ENCODE results near the gene CFAP74. TPM values are rescaled to one million over a fixed set of nuclear protein-coding genes. Genes with fewer than 3 reads are reported as not detected.

Gene CFAP74
- total RNA-seq, 1 experiment from 2014 or later = not detected

DNA sequence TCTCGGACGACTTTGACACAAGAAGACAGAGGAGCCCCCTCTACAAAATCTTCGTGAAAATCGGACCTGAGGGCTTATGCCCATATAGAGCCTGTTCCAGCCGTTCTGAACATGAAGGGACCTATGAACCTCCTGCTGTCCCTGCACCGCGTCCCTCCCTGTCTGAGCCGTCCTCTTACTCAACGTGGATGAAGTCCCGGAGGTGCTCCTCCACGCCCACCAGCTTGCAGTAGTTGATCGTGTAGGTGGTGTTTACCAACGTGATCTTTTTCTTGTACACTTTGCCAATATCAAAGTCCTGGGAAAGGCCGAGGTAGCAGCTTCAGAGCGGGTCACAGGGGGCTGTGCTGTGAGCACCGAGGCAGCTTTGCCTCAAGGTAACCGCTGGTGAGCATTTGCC lies 40.0 kb downstream of the CFAP74 start:
- no peak overlapping the region for H3K27ac ChIP-seq
- H3K27me3 ChIP-seq = peaks cover 49% of the 10 kb centered on the region
- H3K9me3 ChIP-seq (replicated peaks) = no peaks in the 10 kb centered on the region
- peaks cover 3% of the 10 kb centered on the region; the same call in 1 of the 2 replicates for H3K4me1 ChIP-seq
- DNase-seq = no peak
- no peak overlapping the region for H3K4me3 ChIP-seq
- H3K36me3 ChIP-seq = no peaks in the 10 kb centered on the region

DNA sequence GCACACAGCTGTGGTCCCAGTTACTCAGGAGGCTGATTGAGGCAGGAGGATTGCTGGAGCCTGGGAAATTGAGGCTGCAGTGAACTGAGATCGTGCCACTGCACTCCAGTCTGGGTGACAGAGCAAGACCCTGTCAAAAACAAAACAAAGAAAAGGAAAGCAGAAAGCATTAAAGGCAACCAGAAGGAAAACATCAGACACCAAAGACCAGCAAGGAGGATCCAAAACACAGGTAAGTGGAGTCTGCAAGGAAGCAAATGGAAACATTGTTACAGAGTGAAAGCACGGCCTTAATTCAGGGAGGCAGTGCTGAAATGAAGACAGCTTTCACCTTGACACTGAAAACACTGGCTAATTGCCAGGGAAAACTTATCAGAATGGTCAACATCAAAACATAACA lies 40.8 kb downstream of the CFAP74 start:
- Histone ChIP-seq H3K36me3 (no peaks in the 10 kb centered on the region), H3K4me3 (no peak overlapping the region), H3K9me3 (replicated peaks) (no peaks in the 10 kb centered on the region), H3K27me3 (peaks cover 53% of the 10 kb centered on the region), H3K27ac (no peak overlapping the region), H3K4me1 (peaks cover 3% of the 10 kb centered on the region; the same call in 1 of the 2 replicates)
- DNase-seq = no peak

DNA sequence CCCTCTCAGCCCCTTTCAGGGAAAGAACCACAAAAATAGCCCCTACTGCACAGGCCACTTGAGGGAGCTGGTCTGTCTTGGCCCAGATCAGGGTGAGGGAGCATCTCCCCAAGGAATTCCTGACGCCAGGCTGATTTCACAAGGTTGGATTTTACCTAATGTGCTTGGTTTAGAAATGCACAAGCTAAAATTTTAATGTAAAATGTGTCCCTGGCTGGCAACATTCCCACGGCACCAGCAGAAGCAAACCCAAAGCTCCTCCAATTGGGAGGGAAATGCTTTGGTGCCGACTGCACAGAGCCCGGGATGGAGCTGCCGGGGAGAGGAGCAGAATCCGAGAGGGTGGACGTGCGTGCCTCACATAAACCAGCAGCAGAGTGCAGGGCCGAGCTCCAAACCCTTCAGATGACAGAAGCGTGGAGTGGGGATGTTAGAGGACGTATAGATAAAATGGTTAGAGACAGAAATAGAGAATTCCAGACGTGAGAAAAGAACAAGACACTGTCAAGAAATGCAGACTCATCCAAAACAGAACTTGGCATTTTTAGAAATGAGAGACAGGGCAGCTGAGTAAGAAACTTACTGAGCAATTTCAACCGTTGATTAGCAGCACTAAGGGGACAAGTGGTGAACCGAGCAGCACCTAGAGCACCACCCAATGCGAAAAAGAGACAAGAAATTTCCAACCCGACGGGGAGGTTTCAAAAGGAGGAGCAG lies 42.9 kb downstream of the CFAP74 start:
- Histone ChIP-seq H3K4me3 (no peak overlapping the region), H3K4me1 (peaks cover 3% of the 10 kb centered on the region; the same call in 1 of the 2 replicates), H3K27ac (no peak overlapping the region), H3K27me3 (peaks cover 49% of the 10 kb centered on the region), H3K9me3 (replicated peaks) (no peaks in the 10 kb centered on the region), H3K36me3 (no peaks in the 10 kb centered on the region)
- no peak for DNase-seq

DNA sequence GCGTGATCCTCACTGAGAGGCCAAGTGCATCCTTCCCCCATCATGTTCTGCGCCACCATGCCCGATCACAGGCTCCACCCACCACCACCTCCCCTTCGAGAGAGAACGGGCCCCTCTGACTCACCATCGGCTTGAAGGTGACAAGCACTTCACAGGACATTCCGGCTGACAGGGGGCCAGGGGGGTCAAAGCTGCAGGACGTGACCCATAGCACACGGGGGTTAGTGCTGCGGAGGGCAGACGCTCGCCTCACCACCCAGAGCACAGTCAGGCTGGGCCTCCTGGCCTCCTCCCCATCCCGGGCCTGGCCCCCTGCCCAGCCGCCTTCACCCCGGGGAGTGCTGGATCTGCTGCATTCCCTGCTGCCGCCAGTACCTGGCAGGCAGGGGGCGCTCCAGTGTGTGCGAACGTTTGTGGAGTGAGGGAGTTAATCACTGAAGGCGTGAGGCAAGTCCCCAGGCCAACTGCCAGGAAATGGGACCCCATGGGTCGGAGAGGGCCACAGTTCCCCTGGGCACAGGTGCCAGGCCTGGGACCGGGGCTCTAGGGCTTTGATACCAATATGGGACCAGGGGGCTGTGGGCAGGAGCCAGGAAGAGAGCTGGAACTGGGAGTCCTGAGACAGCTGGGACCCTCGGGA lies 43.6 kb downstream of the CFAP74 start:
- Histone ChIP-seq H3K27ac (no peak overlapping the region), H3K4me1 (peaks cover 3% of the 10 kb centered on the region; the same call in 1 of the 2 replicates), H3K9me3 (replicated peaks) (no peaks in the 10 kb centered on the region), H3K27me3 (peaks cover 42% of the 10 kb centered on the region), H3K36me3 (no peaks in the 10 kb centered on the region), H3K4me3 (no peak overlapping the region)
- peak; percentile 89 to 93 for DNase-seq

DNA sequence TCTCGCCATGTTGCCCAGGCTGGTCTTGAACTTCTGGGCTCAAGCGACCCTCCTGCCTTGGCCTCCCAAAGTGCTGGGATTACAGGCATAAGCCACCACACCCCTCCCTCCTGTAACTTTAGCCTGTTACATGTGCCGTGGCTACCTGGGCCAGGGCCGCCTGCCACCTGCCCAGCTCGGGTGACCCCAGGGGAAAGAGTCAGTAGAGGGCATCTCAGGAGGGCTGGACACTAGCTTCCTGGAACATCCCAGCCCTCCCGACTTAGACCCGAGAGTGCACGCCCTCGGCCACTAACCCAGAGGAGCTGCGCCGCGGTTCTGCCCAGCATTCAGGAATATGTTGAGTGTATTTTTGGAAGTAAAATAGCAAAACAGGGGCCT lies 44.1 kb downstream of the CFAP74 start:
- DNase-seq = no peak
- Histone ChIP-seq H3K27ac (no peak overlapping the region), H3K4me1 (peaks cover 3% of the 10 kb centered on the region; the same call in 1 of the 2 replicates), H3K27me3 (peaks cover 37% of the 10 kb centered on the region), H3K4me3 (no peak overlapping the region), H3K36me3 (no peaks in the 10 kb centered on the region), H3K9me3 (replicated peaks) (no peaks in the 10 kb centered on the region)

DNA sequence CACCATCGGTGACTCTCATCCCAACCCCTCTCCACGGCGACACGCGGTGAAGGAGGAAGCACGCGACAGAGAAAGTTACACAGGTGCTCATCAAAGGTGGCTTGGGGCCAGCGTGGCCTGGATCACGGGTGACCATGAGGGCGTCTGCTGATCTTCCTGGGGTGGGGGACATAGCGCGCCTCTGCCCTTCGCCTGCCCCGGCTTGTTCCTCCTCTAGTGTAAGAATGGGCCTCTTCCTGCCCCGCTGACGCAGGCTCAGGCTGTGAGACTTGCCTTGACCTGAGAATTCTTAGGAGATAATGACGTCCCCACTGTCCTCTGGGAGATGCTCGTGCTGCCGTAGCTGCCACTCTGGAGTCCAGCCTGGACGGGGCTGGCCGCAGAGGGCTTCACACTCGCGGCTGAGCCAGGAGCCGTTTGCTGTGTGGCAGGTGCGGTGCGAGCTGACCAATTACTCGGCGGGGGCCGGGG lies 45.5 kb downstream of the CFAP74 start:
- no peaks in the 10 kb centered on the region for H3K9me3 ChIP-seq (replicated peaks)

DNA sequence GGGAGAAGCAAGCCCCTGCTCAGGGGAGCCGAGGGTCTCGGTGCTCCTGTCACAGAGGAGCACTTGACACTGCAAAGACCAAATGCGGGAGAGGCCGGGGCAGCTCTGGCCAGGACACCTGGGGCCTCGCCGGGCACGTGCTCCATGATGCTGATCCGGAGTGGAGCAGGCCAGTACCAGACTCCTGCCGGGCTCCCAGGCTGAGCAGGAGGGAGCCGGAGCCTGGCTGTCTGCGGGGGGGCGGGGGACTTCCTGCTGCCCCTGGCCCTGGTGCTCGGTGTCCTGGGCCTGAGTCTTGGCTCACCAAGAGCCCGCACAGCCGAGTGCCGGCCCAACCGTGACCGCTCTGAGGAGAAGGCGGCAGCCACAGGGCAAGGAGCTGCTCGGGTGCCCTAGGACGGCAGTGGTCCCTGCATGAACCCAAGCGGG lies 46.0 kb downstream of the CFAP74 start:
- DNase-seq = peak in 1 of 2 experiments; percentile 3
- Histone ChIP-seq H3K9me3 (replicated peaks) (no peaks in the 10 kb centered on the region), H3K36me3 (no peaks in the 10 kb centered on the region), H3K4me3 (no peak overlapping the region), H3K27me3 (peaks cover 30% of the 10 kb centered on the region), H3K4me1 (peaks cover 3% of the 10 kb centered on the region; the same call in 1 of the 2 replicates), H3K27ac (no peak overlapping the region)

More for the DNA sequence above, 45.5 kb downstream of the CFAP74 start:
- H3K27me3 ChIP-seq = peaks cover 35% of the 10 kb centered on the region
- peaks cover 3% of the 10 kb centered on the region; the same call in 1 of the 2 replicates for H3K4me1 ChIP-seq
- no peak for DNase-seq
- H3K36me3 ChIP-seq = no peaks in the 10 kb centered on the region
- no peak overlapping the region for H3K27ac ChIP-seq
- no peak overlapping the region for H3K4me3 ChIP-seq

DNA sequence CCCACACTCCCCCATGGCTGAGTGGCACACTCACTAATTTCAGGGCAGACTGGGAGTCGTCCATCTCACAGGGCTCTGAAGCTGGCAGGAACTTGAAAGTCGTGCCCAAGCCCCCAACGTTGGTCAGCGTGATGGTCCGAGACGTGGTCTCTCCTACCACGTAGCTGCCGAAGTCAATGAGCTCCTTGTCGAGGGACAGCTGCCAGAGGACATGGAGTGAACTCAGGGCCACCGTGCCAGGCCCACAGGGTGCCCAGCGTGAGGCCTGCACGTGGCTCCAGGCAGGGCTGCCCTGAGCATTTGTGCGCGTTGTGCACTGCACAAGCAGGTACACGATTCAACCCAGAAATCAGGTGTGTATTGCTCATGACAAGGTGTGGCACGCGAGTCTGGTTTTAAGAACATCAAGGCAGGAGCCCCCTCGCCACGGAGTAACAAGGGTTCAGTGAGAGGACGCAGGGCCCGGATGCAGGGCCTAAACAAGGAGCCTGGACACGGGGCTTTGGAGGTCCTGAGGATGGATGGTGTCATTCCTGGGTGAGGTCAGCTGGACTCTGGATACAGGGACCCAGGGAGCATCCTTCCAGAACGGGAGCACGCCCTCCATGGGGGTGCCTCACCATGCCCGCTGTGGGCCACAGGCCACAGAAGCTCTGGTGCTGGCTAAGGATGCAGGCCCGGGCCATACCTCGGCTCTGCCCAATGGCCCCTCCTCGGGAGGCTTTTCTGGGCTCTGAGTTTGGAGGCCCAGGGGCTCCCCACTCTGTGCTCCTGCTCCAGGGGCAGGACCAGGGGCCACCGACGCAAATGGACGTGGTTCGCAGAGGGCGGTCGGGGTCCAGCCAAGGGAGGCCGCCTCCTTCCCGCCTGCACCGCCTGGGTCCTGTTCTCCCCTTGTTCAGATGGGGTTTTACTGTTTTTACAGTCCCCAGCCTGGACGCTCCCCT lies 46.7 kb downstream of the CFAP74 start:
- no peak overlapping the region for H3K4me3 ChIP-seq
- H3K36me3 ChIP-seq = no peaks in the 10 kb centered on the region
- DNase-seq = peak in 1 of 2 experiments; percentile 6
- peaks cover 3% of the 10 kb centered on the region; the same call in 1 of the 2 replicates for H3K4me1 ChIP-seq
- H3K27me3 ChIP-seq = peaks cover 27% of the 10 kb centered on the region
- H3K27ac ChIP-seq = no peak overlapping the region
- no peaks in the 10 kb centered on the region for H3K9me3 ChIP-seq (replicated peaks)

DNA sequence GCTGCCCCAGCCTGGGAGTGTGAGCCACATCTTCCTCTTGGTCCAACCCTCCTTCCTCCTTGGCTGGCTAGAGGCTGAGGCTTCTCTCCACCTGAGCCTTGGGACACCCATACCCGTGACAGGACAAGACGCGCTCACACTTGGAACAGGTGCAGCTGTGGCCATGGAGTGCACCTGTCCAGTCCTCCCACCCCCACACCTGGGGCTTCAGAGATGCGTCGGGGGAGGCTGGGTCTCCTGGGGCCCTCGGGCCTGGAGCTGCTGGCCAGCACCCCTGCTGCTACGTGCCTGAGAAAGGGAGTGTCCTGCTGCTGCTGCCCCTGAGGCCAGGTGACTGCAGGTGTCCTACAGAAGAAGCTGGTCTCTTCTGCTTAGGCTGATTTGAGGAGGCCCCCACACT lies 47.5 kb downstream of the CFAP74 start:
- no peak for DNase-seq
- peaks cover 22% of the 10 kb centered on the region for H3K27me3 ChIP-seq

DNA sequence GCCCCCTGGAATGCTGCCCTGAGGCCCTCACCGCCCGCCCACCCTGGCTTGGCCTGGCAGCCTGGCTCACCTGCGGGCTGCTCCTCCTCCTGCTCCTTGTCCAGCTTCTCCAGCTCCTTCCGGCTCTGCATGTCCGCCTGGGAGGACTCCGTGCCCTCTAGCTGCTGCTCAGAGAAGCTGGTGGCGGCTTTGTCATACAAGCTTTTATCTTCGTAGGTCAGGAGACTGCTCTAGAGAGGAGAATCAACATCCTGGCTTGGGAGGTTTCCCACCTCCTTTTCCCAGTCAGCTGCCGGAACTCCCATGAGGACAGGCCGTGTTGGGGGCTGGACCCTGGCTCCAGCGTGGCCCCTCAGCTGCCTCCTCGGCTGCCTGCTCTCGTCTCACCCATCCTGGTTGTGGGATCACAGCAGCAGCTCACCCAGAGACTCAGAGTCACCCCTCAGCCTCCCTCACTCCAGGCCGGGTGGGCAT lies 47.9 kb downstream of the CFAP74 start:
- H3K4me1 ChIP-seq = peaks cover 3% of the 10 kb centered on the region; the same call in 1 of the 2 replicates
- H3K27me3 ChIP-seq = peaks cover 17% of the 10 kb centered on the region
- no peaks in the 10 kb centered on the region for H3K36me3 ChIP-seq
- no peak overlapping the region for H3K27ac ChIP-seq
- no peak overlapping the region for H3K4me3 ChIP-seq
- peaks cover 1% of the 10 kb centered on the region; the same call in 1 of the 2 replicates for H3K9me3 ChIP-seq (replicated peaks)
- DNase-seq = no peak

More for the DNA sequence above, 47.5 kb downstream of the CFAP74 start:
- H3K4me1 ChIP-seq = peaks cover 3% of the 10 kb centered on the region; the same call in 1 of the 2 replicates
- no peaks in the 10 kb centered on the region for H3K36me3 ChIP-seq
- no peaks in the 10 kb centered on the region for H3K9me3 ChIP-seq (replicated peaks)
- no peak overlapping the region for H3K4me3 ChIP-seq
- no peak overlapping the region for H3K27ac ChIP-seq

DNA sequence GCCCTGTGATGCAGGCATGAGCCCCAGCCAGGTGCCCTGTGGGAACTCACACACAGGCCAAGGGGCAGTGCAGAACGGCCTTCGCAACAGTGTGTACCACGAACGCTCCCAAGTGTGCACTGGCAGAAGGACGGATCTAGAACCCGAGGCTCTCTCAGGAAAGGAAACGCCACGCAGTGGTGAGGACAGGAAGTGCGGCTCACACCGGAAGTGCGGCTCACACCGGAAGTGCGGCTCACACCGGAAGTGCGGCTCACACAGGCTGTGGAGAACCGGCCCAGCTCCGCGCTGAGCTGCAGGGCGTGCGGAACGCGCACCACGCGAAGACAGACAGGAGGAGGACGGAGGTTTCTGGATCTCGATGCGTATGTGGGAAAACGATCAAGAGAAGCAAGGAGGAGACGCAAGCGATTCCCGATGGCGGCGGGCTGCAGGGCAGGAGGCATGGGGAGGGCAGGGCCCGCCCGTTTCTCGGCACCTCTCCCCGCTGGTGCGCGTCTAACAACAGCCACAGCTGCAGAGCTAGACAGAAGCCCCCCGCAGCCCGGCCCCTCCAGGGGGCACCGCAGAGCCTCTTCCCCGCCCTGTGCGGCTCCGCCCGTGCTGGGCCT lies 48.6 kb downstream of the CFAP74 start:
- no peak overlapping the region for H3K4me3 ChIP-seq
- no peaks in the 10 kb centered on the region for H3K36me3 ChIP-seq
- peaks cover 15% of the 10 kb centered on the region for H3K27me3 ChIP-seq

DNA sequence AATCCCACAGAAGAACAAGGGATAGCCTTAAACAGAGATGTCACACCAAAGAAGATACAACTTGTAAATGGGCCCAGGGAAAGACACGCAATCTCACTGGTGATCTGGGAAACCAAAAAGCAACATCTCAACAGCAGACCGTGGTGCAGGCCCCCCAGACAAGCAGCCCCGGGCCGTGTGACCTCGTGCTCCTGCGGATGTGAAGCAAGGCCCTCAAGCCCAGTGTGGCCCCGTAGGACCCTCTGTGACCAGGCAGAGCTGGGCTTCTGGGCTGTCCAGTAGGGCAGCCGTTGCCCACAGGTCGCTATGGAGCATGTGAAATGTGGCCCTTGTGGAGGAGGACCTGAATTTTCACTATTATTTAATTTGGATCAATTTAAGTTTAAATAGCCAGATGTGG lies 49.6 kb downstream of the CFAP74 start:
- H3K27me3 ChIP-seq = peaks cover 20% of the 10 kb centered on the region
- no peak for DNase-seq
- H3K9me3 ChIP-seq (replicated peaks) = peaks cover 5% of the 10 kb centered on the region; the same call in 1 of the 2 replicates
- no peak overlapping the region for H3K4me3 ChIP-seq
- H3K4me1 ChIP-seq = no peaks in the 10 kb centered on the region
- H3K36me3 ChIP-seq = no peaks in the 10 kb centered on the region
- no peak overlapping the region for H3K27ac ChIP-seq

More for the DNA sequence above, 48.6 kb downstream of the CFAP74 start:
- H3K27ac ChIP-seq = no peak overlapping the region
- H3K9me3 ChIP-seq (replicated peaks) = peaks cover 5% of the 10 kb centered on the region; the same call in 1 of the 2 replicates
- DNase-seq = peak in 1 of 2 experiments; percentile 17
- peaks cover 3% of the 10 kb centered on the region; the same call in 1 of the 2 replicates for H3K4me1 ChIP-seq

DNA sequence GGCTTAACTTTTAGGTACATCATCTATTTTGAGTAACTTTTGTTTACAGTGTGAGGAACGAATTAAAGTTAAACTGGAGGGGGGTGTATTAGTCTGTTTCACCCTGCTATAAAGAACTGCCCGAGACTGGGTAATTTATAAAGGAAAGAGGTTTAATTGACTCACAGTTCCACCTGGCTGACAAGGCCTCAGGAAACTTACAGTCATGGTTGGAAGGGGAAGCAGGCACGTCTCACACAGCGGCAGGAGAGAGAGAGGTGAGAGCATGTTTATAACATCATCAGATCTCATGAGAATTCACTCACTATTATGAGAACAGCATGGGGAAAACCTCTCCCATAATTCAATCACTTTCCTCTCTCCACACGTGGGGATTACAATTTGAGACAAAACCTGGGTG lies 52.6 kb downstream of the CFAP74 start:
- Histone ChIP-seq H3K9me3 (replicated peaks) (peaks cover 5% of the 10 kb centered on the region; the same call in 1 of the 2 replicates), H3K4me1 (no peaks in the 10 kb centered on the region), H3K4me3 (no peak overlapping the region), H3K27me3 (peaks cover 21% of the 10 kb centered on the region), H3K36me3 (no peaks in the 10 kb centered on the region), H3K27ac (no peak overlapping the region)
- no peak for DNase-seq

DNA sequence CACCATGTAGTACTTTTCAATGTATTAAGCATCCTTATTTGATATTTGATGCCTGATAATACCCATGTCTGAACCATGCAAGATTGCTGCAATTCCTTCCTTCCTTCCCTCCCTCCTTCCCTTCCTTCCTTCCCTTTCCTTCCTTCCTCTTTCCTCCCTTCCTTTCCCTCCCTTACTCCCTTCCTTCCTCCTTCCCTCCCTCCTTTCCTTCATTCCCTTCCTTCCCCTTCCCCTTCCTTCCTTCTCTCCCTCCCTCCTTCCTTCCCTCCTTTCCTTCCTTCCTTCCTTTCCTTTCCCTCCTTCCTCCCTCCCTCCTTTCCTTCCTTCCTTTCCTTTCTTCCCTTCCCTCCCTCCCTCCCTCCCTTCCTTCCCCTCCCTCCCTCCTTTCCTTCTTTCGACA lies 54.8 kb downstream of the CFAP74 start:
- Histone ChIP-seq H3K9me3 (replicated peaks) (peaks cover 5% of the 10 kb centered on the region; the same call in 1 of the 2 replicates), H3K4me1 (no peaks in the 10 kb centered on the region), H3K4me3 (no peak overlapping the region), H3K36me3 (no peaks in the 10 kb centered on the region), H3K27ac (no peak overlapping the region), H3K27me3 (peaks cover 21% of the 10 kb centered on the region)
- DNase-seq = no peak
